Fibroblast of skin of left quadriceps (primary cell): ENCODE measurements around the gene HECTD3.
"Not testable (repeated sequence)": the region's sequence is repeated elsewhere in the genome, so short reads cannot be mapped to it uniquely, and the experiment has no call there.

Experiments used
- DNase-seq, 2 experiments: peaks; one replicate each; pipeline ENCODE4 v3.0.0-alpha.2; 2013; ENCODE audit warnings: low read depth in 2 of 2

The HECTD3 gene

DNA sequence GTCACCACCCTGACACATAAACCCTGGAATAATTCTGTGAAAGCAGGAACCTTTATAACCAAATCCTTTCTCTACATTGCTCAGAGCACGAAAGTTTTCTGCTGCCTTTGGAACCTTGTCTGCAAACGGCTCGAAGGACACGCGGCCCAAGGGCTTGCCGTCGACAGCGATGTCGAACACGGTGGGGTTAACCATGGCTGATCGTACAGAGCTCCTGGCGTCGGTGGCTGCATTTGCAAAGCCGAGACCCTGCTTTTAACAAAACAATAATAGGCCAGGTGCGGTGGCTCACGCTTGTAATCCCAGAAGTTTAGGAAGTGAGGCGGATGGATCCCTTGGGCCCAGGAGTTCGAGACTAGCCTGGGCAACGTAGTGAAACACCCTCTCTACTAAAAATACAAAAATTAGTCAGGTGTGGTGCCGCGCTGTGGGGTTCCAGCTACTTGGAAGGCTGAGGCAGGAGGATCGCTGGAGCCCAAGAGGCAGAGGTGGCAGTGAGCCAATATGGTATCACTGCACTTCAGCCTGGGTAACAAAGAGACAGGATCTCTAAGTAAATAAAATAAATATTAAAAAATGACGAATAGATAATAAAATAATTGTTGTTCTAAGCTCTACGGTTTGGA lies 22.5 kb downstream of the HECTD3 start:
- DNase-seq: no peak

DNA sequence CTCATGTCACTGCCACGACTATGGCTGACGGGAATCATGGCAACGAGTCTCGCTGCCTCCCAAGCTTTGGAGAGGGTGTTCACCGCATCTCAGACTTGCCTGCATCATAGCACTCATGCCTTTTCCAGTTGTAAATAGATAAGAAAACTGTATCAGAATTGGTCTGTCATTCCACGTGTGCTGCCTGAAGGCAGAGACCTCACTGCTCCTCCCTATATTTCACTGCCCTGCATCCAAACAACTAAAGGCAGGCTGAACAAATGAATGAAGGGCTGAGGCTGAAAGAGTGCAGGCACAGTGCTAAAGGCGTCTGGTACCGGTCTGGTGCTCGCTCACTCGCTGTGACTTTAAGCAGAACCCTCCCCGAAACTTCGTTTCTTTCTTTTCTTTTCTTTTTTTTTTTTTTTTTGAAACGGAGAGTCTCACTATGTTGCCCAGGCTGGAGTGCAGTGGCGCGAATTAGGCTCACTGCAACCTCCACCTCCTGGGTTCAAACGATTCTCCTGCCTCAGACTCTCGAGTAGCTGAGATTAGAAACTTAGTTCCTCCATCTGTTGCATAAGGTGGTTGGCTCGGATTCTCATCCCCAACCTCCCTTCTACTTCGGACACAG lies 25.3 kb downstream of the HECTD3 start:
- DNase-seq: no peak

DNA sequence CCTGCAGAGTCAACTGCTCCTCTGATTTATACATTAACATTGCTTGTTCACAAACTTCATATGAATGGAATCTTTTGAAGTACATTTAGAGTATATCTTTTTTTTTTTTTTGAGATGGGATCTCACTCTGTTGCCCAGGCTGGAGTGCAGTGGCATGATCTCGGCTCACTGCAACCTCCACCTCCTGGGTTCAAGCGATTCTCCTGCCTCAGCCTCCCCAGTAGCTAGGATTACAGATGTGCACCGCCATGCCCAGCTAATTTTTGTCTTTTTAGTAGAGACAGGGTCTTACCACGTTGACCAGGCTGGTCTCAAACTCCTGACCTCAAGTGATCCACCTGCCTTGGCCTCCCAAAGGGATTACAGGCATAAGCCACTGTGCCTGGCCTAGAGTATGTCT lies 33.8 kb downstream of the HECTD3 start:
- DNase-seq: not testable (repeated sequence)

DNA sequence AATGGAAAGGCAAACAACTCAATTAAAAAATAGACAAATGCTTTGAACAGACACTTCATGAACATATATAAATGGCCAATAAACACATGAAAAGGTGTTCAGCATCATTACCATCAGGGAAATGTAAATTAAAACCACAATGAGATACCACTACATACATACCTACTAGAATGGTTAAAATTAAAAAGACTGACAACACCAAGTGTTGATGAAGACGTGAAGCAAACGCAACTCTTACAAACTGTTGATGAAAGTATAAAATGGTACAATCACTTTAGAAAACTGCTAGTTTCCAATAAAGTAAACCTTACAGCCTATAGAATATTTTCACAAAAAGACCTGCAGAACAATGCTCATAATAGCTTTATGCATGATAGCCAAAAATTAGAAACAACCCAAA lies 34.9 kb downstream of the HECTD3 start:
- DNase-seq: no peak

DNA sequence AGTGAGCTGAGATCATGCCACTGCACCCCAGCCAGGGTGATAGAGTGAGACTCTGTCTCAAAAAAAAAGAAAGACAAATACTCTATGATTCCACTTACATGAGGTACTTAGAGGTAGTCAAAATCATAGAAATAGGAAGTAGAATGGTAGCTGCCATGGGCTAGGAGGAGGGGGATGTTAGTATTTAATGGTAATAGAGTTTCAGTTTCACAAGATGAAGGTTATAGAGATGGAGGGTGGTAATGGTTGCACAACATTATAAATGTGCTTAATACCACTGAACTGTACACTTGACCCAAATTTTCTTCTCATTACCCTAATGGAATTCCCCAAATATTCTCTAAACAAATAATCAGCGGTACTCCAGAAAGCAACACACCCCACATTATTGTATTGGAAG lies 37.5 kb downstream of the HECTD3 start:
- no peak for DNase-seq

DNA sequence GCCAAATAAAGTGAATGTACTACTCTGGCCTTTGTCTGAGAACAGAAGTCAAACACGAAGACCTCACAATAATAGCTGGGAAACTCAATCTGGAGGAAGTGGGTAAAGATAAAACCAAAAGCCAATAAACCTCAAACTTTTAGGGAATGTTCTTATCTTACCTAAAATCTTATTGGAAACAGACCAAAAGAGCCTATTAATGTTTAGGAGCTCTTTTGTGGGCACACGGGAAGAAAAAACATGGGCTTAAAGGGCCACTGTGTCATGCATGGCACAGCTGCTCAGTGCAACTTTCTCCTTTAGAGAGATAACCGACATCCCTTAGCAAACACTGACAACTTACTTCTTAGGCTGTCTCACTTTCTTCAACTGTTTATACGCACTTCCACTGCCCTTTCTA lies 40.8 kb downstream of the HECTD3 start:
- peak in 1 of 2 experiments; percentile 6 for DNase-seq

DNA sequence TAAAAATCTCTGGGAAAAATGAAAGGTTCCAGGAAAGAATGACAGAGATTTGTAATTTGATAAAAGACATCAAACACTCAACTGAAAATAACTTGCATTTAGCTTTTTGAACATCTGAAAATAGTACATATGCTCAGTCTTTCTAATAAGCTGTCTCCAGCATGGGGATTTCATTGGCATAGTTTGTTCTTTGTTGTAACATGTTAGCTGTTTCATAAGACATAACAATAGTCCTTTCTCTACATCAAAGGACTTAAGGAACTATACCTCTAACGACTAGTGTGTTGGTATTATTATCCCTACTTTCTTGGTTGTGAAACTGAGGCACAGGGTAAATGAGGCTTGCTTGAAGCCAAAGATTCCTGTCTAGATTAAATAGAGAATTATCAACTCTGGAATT lies 46.7 kb downstream of the HECTD3 start:
- no peak for DNase-seq

DNA sequence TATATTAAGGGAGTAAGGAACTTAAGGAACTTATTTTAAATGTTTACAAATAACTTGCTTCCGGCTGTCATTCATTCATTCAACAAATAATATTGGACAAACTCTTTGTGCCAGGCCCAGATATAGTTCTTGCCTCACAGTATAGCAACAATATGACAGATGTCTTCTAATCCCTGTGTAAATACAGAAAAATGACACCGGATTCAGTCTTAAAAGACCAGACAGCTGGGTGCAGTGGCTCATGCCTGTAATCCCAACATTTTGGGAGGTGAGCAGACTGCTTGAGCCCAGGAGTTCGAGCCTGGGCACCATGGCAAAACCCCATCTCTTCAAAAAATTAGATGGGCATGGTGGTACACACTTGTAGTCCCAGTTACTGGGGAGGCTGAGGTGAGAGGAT lies 48.4 kb downstream of the HECTD3 start:
- no peak for DNase-seq

DNA sequence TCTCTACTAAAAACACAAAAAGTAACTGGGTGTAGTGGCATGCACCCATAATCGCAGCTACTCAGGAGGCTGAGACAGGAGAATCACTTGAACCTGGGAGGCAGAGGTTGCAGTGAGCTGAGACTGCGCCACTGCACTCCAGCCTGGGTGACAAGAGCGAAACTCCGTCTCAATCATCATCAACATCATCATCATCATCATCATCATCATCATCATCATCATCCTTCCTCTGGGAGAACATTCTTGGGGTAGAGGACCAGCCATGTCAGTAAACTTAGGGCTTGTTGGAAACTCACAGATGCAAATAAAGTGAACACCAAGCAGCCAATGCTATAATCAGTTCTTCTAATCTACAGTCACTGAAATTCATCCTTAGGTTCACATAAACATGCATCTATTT lies 49.1 kb downstream of the HECTD3 start:
- not testable (repeated sequence) for DNase-seq

DNA sequence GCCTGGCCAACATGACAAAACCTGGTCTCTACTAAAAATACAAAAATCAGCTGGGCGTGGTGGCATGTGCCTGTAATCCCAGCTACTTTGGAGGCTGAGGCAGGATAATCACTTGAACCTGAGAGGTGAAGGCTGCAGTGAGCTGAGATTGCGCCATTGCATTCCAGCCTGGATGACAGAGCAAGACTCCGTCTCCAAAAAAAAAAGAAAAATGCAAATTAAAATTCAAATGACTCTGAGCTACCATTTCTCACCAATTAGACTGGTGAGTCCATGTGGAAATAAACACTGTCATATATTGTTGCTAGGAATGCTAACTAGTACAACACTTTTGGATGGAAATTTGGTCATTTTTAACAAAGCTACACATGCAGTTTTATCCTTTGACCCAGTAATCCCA lies 53.6 kb downstream of the HECTD3 start:
- DNase-seq: not testable (repeated sequence)

DNA sequence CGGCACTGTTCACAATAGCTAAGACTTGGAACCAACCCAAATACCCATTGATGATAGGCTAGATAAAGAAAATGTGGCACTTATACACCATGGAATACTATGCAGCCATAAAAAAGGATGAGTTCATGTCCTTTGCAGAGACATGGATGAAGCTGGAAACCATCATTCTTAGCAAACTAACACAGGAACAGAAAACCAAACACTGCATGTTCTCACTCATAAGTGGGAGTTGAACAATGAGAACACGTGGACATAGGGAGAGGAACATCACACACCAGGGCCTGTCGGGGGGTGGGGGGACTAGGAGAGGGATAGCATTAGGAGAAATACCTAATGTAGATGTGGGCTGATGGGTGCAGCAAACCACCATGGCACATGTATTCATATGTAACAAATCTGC lies 55.0 kb downstream of the HECTD3 start:
- DNase-seq: not testable (repeated sequence)
